Heart right ventricle (tissue), 16 donors: ENCODE data around the gene GPC3. TPM values are rescaled to one million over a fixed set of nuclear protein-coding genes. Genes with fewer than 3 reads are reported as not detected.

ENCODE experiments used
- ATAC-seq, 8 donors: fragments of 200-7000 bp; cut with Tn5 transposase; one replicate each; pipeline ENCODE4 v1.9.1; 2020; ENCODE audit warnings: mild to moderate bottlenecking in 8 of 8, moderate library complexity in 8 of 8, moderate number of reproducible peaks in 1 of 8
- DNase-seq, 2 donors: peaks; one replicate each; pipeline ENCODE4 v3.0.0-alpha.2; 2020
- H3K27ac ChIP-seq, 10 donors: fragments of 200-600 bp; sonication (generic) in 2 of 10; one replicate each; pipeline versions ENCODE4 v1.5.0 to v1.8.0; 2020 to 2022; ENCODE audit warnings: mild to moderate bottlenecking in 3 of 10
- H3K27me3 ChIP-seq, 7 donors: fragments of 200-600 bp; one replicate each; pipeline ENCODE4 v1.8.0; 2021 to 2022; ENCODE audit warnings: mild to moderate bottlenecking in 2 of 7
- H3K36me3 ChIP-seq, 9 donors: fragments of 200-600 bp; sonication (generic) in 1 of 9; one replicate each; pipeline versions ENCODE4 v1.5.0 to v1.8.0; 2020 to 2022; ENCODE audit warnings: mild to moderate bottlenecking in 2 of 9
- H3K4me1 ChIP-seq, 9 donors: fragments of 200-600 bp; sonication (generic) in 1 of 9; one replicate each; pipeline versions ENCODE4 v1.5.0 to v1.8.0; 2020 to 2022; ENCODE audit warnings: mild to moderate bottlenecking in 4 of 9
- H3K4me3 ChIP-seq, 10 donors: fragments of 200-600 bp; sonication (generic) in 2 of 10; one replicate each; pipeline versions ENCODE4 v1.5.0 to v1.8.0; 2020 to 2022; ENCODE audit warnings: mild to moderate bottlenecking in 7 of 10, moderate library complexity in 2 of 10
- H3K9me3 ChIP-seq, 11 donors: fragments of 200-600 bp in 10 of 11; sonication (generic) in 2 of 11; one replicate each; pipeline versions ENCODE4 v1.5.0 to v1.8.0; 2013 to 2022; ENCODE audit warnings: mild to moderate bottlenecking in 2 of 11, control low read depth in 1 of 11, moderate library complexity in 1 of 11
- CTCF ChIP-seq, 9 donors: fragments of 200-600 bp; sonication (generic) in 2 of 9; IDR thresholded peaks; one replicate each; pipeline versions ENCODE4 v1.5.0 to v1.8.0; 2021 to 2022; ENCODE audit warnings: antibody characterized with exemption in 9 of 9, mild to moderate bottlenecking in 5 of 9, moderate library complexity in 1 of 9
- WGBS, 2 donors: extraction: QIAGEN DNeasy Blood & Tissue Kit; methylation state at CpG; one replicate each; pipeline ENCODE4 v1.1.7; 2013; ENCODE audit warnings: inconsistent platforms in 1 of 2; 5-methylcytosine and 5-hydroxymethylcytosine counted together
- intact Hi-C, 10 donors: fragments of 100-400 bp; cut with DNase I; formaldehyde crosslinking; loops; one replicate each; pipeline versions ENCODE4 v1.11.1 to v1.14.2; 2022
- polyA plus RNA-seq, 2 donors: library from polyadenylated mRNA; stranded (reverse); fragments of 200-250 nt; gene quantifications; one replicate each; pipeline ENCODE4 v1.2.3, GENCODE V29; 2013
- total RNA-seq, 10 donors: library from RNA; stranded (reverse); fragmentation: NEBNext Ultra II Directional in 3 of 10; extraction: Animal tissue kit (Norgen Biotek cat#: 25700) in 3 of 10; gene quantifications; one replicate each; pipeline versions ENCODE4 v1.2.1 to v1.2.4, GENCODE V29; 2021 to 2023
- donor health status: Arrhythmogenic right ventricular cardiomyopathy.
- donor health status: ischemic (EF 13 %, LVEDD 7.1; RV severe dilation, severe dysfunction).
- donor health status: healthy with polysubstance abuse.
- donor health status: DM: no; HTN: yes; CAD: no.
- donor health status: DM: no; HTN: no; CAD: no.
- donor health status: ischemic (EF 25% LVEDD 6.9; RV normal size, moderate dysfunction).
- donor health status: ischemic (EF 25% LVEDD 5.7; RV mildly dilated, moderate dysfunction).
- donor health status: healthy.
- donor health status: DM: yes; HTN: yes; CAD: no.
- donor health status: Ischemic cardiomyopathy.
- donor health status: ischemic (EF 35%, LVEDD 5.7; RV mildly dilated, moderate dysfunction).
- donor health status: nonischemic (EF 11% LVEDD 7.7; RV severe dilation, severe dysfunction).
- donor health status: DM: yes; HTN: yes; CAD: no.
- donor health status: PGD.
- donor health status: ischemic (EF 29% LVEDD 5.4; RV normal size, mild dysfunction).
- donor health status: nonischemic (EF 23%, LVEDD 6.1; RV moderate dilation, normal function).

Gene GPC3
- total and polyA plus RNA-seq, 12 donors = 0.66 to 5.6 (median 3.4) TPM

GRCh38 chrX:133847340-133847994, 137.9 kb downstream of the GPC3 start:
- DNase-seq (no peak), ATAC-seq (no peak)
- intact Hi-C loops = no loop called here
- Histone ChIP-seq H3K36me3 (no peaks in the 10 kb centered on the region), H3K4me1 (no peaks in the 10 kb centered on the region), H3K27me3 (peaks cover 0 to 58% (median 0%) of the 10 kb centered on the region in 7 donors), H3K9me3 (no peaks in the 10 kb centered on the region), H3K27ac (no peak overlapping the region), H3K4me3 (no peak overlapping the region)
- no peak for TF ChIP-seq CTCF (IDR thresholded peaks at IDR 0.05)
- WGBS, 2 donors = 67 to 69% methylated on average over 6 of the region's 6 CpGs

GRCh38 chrX:133846311-133846710, 139.1 kb downstream of the GPC3 start:
- ATAC-seq = no peak
- TF ChIP-seq CTCF (IDR thresholded peaks at IDR 0.05) = no peak
- Histone ChIP-seq H3K27ac (no peak overlapping the region), H3K4me1 (no peaks in the 10 kb centered on the region), H3K36me3 (no peaks in the 10 kb centered on the region), H3K27me3 (peaks cover 0 to 54% (median 0%) of the 10 kb centered on the region in 7 donors), H3K9me3 (no peaks in the 10 kb centered on the region), H3K4me3 (no peak overlapping the region)
- intact Hi-C loops = no loop called here
- WGBS, 2 donors = 55 to 73% methylated on average over 2 of the region's 2 CpGs
- no peak for DNase-seq

GRCh38 chrX:133840415-133840814, 145.0 kb downstream of the GPC3 start:
- no peak for ATAC-seq
- WGBS, 2 donors = 98 to 100% methylated on average over 2 of the region's 2 CpGs
- intact Hi-C loops = no loop called here

More at GRCh38 chrX:133840415-133840814, 145.0 kb downstream of the GPC3 start:
- Histone ChIP-seq H3K27me3 (peaks cover 0 to 38% (median 0%) of the 10 kb centered on the region in 7 donors), H3K36me3 (no peaks in the 10 kb centered on the region), H3K4me1 (no peaks in the 10 kb centered on the region), H3K9me3 (no peaks in the 10 kb centered on the region), H3K4me3 (no peak overlapping the region), H3K27ac (no peak overlapping the region)
- TF ChIP-seq CTCF (IDR thresholded peaks at IDR 0.05) = no peak
- DNase-seq = no peak
